Measurements from ENCODE around the gene DENND2D.

The DENND2D gene

DNA sequence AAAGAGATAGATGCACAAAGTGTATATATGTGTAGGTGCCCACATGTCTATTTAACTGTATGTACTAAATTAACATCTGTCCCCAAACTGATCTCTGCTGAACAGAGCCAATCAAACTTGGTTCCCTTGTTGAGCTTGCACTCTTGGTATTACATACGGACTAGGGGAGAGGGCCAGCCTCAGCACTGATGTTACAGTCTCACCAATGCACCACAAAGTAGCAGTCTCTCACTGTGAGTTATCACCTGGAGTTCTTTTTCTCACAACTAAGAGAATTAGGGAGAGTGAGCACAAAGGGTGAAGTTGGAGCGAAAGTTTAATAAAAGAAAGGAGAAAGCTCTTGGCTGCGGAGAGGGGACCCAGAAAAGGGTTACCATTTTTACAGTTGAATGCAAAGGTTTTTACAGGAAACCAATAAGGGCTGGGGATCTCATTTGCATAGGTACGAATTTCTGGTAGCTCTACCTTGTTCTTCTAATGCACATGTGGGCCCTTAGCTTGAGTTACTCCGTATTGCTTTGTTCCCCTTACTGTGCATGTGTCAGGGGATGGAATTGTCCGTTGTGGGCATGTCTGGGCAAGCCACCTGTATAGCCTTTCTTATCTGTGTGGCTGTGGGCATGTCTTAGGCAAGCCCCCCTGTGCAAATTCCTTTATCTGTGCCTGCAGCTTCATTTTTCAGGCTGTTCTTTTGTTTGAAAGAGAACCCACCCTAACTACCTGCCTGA, 13.8 kb upstream of the DENND2D start:
- H3K27me3 ChIP-seq (ENCODE audit: insufficient read depth, poor library complexity, severe bottlenecking): no peaks in the 10 kb centered on the region
- H3K9me3 ChIP-seq (ENCODE audit: severe bottlenecking): no peaks in the 10 kb centered on the region
- TF ChIP-seq, protein P1, sequence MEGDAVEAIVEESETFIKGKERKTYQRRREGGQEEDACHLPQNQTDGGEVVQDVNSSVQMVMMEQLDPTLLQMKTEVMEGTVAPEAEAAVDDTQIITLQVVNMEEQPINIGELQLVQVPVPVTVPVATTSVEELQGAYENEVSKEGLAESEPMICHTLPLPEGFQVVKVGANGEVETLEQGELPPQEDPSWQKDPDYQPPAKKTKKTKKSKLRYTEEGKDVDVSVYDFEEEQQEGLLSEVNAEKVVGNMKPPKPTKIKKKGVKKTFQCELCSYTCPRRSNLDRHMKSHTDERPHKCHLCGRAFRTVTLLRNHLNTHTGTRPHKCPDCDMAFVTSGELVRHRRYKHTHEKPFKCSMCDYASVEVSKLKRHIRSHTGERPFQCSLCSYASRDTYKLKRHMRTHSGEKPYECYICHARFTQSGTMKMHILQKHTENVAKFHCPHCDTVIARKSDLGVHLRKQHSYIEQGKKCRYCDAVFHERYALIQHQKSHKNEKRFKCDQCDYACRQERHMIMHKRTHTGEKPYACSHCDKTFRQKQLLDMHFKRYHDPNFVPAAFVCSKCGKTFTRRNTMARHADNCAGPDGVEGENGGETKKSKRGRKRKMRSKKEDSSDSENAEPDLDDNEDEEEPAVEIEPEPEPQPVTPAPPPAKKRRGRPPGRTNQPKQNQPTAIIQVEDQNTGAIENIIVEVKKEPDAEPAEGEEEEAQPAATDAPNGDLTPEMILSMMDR (IDR thresholded peaks at IDR 0.05; ENCODE audit: poor library complexity, severe bottlenecking): no peak
- no peak overlapping the region for H3K27ac ChIP-seq (ENCODE audit: poor library complexity, severe bottlenecking)
- H3K4me3 ChIP-seq (ENCODE audit: severe bottlenecking): no peak overlapping the region
- H3K4me1 ChIP-seq (ENCODE audit: insufficient read depth, poor library complexity, severe bottlenecking): peaks cover 9% of the 10 kb centered on the region
- H3K36me3 ChIP-seq (ENCODE audit: low read depth): no peaks in the 10 kb centered on the region
- ATAC-seq (ENCODE audit: low read depth) (no peak), DNase-seq (ENCODE audit: low spot score) (no peak)

DNA sequence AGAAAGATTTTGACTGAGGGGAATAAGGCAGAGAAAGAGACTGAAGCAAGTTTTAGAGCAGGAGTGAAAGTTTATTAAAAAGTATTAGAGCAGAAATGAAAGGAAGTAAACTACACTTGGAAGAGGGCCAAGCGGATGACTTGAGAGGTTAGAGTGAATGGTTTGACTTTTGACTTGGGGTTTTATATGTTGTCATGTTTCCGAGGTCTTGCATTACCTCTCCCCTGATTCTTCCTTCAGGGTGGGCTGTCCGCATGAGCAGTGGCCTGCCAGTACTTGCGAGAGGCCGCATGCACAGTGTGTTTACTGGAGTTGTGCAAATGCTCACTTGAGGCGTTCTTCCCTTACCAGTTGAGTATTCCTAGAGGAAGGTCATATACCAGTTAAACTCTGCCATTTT, 13.0 kb upstream of the DENND2D start:
- Histone ChIP-seq H3K9me3 (ENCODE audit: severe bottlenecking) (no peaks in the 10 kb centered on the region), H3K4me1 (ENCODE audit: insufficient read depth, poor library complexity, severe bottlenecking) (peaks cover 9% of the 10 kb centered on the region), H3K4me3 (ENCODE audit: severe bottlenecking) (no peak overlapping the region), H3K27me3 (ENCODE audit: insufficient read depth, poor library complexity, severe bottlenecking) (no peaks in the 10 kb centered on the region), H3K36me3 (ENCODE audit: low read depth) (no peaks in the 10 kb centered on the region), H3K27ac (ENCODE audit: poor library complexity, severe bottlenecking) (no peak overlapping the region)
- TF ChIP-seq, protein P1 (IDR thresholded peaks at IDR 0.05; ENCODE audit: poor library complexity, severe bottlenecking): no peak
- DNase-seq (ENCODE audit: low spot score) (no peak), ATAC-seq (ENCODE audit: low read depth) (no peak)

DNA sequence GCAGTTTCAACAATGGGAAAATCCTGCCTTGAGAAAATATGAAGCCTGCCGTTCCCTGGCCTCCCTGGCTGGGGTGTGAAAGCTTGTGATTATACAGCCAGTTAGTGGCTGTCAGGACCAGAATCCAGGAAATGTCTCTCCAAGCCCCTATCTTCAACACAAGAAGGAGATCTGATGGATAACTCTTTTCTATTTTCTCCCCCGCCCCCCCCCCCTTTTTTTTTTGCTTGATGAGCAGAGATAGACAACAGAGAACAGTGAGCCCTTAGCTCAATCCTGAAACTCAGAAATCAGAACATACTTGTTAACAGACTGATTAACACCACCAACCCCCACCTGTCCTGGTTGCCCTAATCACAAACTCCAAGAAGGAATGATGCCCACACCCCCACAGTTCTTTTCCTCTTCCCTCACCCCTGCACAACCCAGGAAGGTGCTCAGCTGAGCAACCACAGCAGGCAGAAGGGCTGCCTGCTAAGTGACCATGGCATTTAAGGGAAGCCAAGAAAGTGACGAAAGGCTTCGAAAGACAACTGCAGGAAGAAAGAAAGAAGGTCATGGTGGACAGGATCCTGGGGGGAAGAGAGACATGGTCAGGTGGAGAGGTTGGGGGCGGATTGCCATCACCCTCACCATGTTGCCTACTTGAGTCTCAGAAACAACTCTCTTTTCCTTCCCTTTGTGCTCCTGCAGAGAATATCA, 12.3 kb upstream of the DENND2D start:
- TF ChIP-seq, protein P1 (IDR thresholded peaks at IDR 0.05; ENCODE audit: poor library complexity, severe bottlenecking): no peak
- Histone ChIP-seq H3K27me3 (ENCODE audit: insufficient read depth, poor library complexity, severe bottlenecking) (no peaks in the 10 kb centered on the region), H3K36me3 (ENCODE audit: low read depth) (no peaks in the 10 kb centered on the region)

DNA sequence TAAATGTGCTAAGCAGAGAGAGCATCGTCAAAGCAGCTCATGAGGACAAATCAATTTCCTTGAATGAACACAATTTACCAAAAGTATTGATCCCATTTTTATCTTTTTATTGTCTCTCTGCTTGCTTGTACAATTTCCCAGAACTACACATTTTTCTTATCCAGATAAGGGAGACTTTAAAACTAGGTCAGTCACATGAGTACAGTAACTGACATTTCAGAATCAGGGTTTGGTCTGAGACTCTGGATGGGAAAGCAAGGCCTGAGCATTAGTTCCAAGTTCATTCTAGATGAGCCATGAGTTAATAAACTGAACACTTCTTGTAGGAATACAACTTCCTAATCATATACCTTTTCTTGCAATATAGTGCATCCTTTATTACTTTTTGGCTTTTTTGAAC, 11.5 kb upstream of the DENND2D start:
- Histone ChIP-seq H3K4me3 (ENCODE audit: severe bottlenecking) (no peak overlapping the region), H3K27me3 (ENCODE audit: insufficient read depth, poor library complexity, severe bottlenecking) (no peaks in the 10 kb centered on the region), H3K4me1 (ENCODE audit: insufficient read depth, poor library complexity, severe bottlenecking) (peaks cover 9% of the 10 kb centered on the region), H3K9me3 (ENCODE audit: severe bottlenecking) (no peaks in the 10 kb centered on the region), H3K27ac (ENCODE audit: poor library complexity, severe bottlenecking) (no peak overlapping the region), H3K36me3 (ENCODE audit: low read depth) (no peaks in the 10 kb centered on the region)
- TF ChIP-seq, protein P1 (IDR thresholded peaks at IDR 0.05; ENCODE audit: poor library complexity, severe bottlenecking): no peak
- ATAC-seq (ENCODE audit: low read depth) (no peak), DNase-seq (ENCODE audit: low spot score) (no peak)

More for the DNA sequence above, 12.3 kb upstream of the DENND2D start:
- Histone ChIP-seq H3K4me3 (ENCODE audit: severe bottlenecking) (no peak overlapping the region), H3K27ac (ENCODE audit: poor library complexity, severe bottlenecking) (no peak overlapping the region), H3K9me3 (ENCODE audit: severe bottlenecking) (no peaks in the 10 kb centered on the region), H3K4me1 (ENCODE audit: insufficient read depth, poor library complexity, severe bottlenecking) (peaks cover 9% of the 10 kb centered on the region)
- no peak for ATAC-seq (ENCODE audit: low read depth)
- DNase-seq (ENCODE audit: low spot score): no peak

DNA sequence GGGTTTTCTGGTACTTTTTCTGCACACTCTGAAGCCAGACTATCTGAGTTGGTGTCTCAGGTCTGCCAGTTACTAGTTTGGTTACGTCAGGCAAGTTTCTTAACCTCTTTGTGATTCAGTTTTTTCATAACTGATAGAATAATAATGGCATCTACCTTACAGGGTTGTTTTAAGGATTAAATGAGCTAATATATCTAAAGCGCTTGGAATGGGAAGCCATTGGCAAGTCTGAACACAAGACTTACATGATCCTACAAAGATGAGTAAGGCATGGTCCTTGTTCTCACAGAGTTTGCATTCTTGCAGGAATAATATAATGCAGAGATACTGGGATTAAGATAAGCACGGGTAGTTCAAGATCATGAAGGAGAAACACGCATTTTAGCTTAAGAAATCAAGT, 9.2 kb upstream of the DENND2D start:
- ATAC-seq (ENCODE audit: low read depth) (no peak), DNase-seq (ENCODE audit: low spot score) (no peak)
- Histone ChIP-seq H3K36me3 (ENCODE audit: low read depth) (no peaks in the 10 kb centered on the region), H3K27me3 (ENCODE audit: insufficient read depth, poor library complexity, severe bottlenecking) (no peaks in the 10 kb centered on the region), H3K4me1 (ENCODE audit: insufficient read depth, poor library complexity, severe bottlenecking) (peaks cover 4% of the 10 kb centered on the region), H3K4me3 (ENCODE audit: severe bottlenecking) (no peak overlapping the region), H3K27ac (ENCODE audit: poor library complexity, severe bottlenecking) (no peak overlapping the region), H3K9me3 (ENCODE audit: severe bottlenecking) (no peaks in the 10 kb centered on the region)
- TF ChIP-seq, protein P1 (IDR thresholded peaks at IDR 0.05; ENCODE audit: poor library complexity, severe bottlenecking): no peak

Measured in RWPE2 (cell line).